Astrocyte (in vitro differentiated cells and primary cell): ENCODE data around the gene FARS2.

Source experiments
- EZH2 ChIP-seq: IDR thresholded peaks from 2 replicates; pipeline ENCODE4 v1.6.1; 2012; ENCODE audit warnings: mild to moderate bottlenecking, low read length, inconsistent platforms; ENCODE audit not compliant: insufficient read depth
- TF ChIP-seq, protein P1 (sequence below): IDR thresholded peaks from 2 replicates; pipeline ENCODE4 v1.5.1; 2011; ENCODE audit warnings: low read depth, mild to moderate bottlenecking, inconsistent platforms, low read length, moderate library complexity; ENCODE audit not compliant: insufficient read depth

DNA sequence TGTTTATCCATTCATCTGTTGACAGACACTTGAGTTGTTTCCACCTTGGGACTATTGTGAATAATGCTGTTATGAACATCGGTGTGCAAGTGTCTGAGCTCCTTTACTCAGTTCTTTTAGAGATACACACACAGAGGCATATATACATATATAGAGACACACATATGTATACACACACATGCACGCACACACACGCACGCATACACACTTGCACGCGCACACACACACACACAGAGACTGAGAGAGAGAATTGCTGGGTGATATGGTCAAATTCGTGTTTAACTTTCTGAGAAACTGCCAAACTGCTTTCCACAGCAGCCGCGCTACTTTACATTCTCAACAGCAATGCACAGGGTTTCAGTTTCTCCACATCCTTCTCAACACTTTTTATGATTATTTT, 273.3 kb downstream of the FARS2 start:
- TF ChIP-seq, protein P1, sequence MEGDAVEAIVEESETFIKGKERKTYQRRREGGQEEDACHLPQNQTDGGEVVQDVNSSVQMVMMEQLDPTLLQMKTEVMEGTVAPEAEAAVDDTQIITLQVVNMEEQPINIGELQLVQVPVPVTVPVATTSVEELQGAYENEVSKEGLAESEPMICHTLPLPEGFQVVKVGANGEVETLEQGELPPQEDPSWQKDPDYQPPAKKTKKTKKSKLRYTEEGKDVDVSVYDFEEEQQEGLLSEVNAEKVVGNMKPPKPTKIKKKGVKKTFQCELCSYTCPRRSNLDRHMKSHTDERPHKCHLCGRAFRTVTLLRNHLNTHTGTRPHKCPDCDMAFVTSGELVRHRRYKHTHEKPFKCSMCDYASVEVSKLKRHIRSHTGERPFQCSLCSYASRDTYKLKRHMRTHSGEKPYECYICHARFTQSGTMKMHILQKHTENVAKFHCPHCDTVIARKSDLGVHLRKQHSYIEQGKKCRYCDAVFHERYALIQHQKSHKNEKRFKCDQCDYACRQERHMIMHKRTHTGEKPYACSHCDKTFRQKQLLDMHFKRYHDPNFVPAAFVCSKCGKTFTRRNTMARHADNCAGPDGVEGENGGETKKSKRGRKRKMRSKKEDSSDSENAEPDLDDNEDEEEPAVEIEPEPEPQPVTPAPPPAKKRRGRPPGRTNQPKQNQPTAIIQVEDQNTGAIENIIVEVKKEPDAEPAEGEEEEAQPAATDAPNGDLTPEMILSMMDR = no peak
- TF ChIP-seq EZH2 = no peak
